HG03095 (cell line): Measurements from ENCODE around the gene RASA3.

Source experiments
- ATAC-seq: cut with Tn5 transposase; IDR thresholded peaks from one replicate; pipeline ENCODE4 v1.9.1; 2021; ENCODE audit warnings: moderate library complexity; ENCODE audit not compliant: unreplicated experiment

Gene RASA3

DNA sequence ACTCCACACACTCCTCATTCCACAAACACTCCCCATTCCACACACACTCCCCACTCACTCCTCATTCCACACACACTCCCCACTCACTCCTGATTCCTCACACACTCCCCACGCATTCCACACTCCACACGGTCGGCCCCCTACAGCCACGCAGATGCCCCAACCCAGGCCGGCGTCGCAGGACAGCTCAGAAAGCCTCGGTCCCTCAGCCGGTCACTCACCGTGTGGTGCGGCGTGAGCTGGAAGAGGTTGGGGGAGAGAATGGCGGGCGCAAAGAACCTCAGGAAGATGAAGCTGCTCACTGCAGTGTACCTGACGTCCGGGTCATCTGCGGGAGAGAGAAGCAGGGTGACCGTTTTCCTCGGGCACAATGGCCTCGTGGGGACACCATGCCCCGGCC, 119.5 kb downstream of the RASA3 start:
- ATAC-seq, result no peak

DNA sequence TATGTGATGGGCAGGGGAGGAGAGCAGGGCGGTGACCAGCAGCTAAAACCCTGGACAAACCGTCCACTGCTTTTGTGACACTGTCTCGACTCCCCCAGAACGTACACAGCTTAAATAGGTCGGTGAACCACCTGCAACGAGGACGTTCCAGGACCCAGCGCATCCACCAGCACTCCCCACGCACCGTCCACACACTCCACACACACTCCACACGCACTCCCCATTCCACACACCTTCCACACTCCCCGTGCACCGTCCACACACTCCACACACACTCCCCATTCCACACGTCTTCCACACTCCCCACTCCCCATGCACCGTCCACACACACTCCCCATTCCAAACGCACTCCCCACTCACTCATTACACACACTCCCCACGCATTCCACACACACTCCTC, 120.3 kb downstream of the RASA3 start:
- ATAC-seq, result no peak

DNA sequence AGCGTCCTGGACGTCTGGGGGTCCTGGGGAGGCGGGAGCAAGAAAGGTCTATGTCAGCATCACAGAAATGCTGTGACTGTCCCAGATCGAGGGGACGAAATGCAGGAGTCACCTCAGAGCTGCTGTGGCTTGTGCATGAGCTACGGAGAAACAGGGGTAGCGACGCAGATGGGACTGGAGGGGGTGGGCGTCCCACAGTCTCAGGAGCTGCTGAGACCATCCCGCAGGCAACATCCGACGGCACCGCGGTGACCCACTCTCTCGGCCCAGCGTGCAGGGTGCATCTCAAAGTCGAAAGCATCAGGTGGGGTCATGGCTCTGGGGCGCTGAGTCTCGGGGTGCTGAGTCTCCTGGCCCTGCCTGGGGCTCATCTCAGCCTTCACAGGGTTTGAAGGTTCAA, 121.2 kb downstream of the RASA3 start:
- ATAC-seq, result no peak

DNA sequence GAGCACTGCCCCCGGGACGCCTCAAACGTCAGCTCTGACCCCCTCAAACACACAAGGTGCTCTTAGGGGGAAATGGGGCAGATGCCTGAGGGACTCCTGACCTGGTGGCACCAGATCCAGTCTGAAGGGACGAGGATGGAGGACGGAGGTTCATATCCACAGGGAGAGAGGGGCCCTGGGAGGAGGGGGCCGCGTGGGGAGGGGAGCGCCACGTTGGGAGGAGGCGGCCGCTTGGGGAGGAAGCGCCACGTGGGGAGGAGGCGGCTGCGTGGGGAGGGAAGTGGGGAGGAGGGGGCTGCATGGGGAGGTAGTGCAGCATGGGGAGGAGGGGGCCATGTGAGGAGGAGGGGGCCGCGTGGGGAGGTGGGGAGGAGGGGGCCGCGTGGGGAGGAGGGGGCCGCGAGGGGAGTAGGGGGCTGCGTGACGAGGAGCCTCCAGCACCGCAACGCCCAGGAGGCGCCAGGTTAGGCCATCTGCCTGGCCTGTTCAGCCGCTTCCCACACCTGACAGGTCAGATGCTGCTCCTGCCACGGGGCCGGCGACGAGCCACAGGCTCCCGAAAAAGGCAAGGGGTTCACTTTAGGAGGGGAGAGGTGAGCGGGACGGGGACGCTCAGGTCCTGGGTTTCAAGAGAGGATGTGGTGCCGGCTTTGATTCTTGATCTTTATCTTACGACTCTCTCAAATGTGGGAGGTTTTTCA, 121.9 kb downstream of the RASA3 start:
- ATAC-seq, result no peak

DNA sequence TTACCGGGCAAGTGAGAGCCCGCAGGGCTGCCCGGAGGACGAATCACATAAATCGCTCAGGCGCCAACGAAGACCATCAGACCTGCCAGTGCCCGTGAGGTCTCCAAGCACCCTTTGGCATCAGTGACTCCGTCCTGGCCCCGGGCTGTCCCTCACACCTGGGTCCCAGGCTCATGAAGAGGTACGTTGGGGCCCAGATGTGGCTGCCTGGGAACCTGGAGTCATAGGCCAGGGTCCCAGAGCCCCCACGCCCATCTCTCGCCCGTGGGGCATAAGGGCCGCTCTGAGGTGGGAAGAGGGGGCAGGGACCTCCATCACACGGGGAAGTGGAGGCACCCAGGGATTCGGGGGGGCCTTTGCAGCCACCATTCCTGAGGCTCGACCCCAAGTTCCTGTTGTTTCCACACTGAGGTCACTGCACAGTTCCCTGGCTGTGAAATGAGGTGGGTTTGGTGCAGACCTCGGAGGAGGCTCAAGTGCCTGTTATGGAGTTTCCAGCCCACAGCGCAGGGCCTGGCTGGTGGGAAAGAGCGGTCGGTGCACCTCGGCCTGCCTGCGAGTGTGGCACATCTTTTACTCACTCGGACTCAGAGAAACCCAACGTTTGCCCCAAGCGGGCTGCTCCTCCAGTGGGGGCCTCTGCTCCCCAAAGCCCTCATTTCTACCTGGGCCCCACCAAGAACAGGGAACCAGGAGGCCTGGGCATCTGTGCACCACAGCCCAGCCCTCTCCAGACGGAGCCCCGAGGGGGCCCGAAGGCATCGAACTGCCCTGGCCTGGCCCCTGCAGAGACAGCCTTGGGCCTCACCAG, 122.6 kb downstream of the RASA3 start:
- no peak for ATAC-seq

DNA sequence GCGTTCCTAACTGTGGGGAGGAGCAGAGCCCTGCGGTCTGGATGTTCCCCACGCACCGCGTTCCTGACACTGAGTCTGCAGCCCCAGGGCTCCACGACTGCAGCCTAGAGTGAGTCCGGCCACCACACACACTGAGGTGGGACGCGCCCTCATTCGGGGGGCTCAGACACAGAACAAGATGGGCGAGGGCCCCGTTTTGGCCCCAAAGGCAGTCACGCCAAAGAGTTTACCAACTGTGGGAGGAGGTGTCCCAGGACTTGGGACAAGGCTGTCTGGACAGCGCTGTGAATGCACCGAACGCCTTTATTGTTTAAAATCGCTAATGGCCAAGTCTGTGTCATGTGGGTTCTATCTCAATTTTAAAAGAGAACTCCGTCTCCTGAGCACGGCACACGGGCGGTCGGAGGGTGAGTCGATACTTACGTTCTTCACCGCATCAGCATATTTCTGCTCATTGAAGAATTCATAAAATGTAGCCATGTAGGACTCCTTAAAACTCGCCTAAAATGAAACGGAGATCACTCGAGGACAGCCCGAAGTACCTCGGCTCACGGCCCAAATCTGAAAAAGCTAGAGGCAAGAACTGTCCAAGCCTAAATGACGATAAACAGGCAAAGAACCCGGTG, 123.3 kb downstream of the RASA3 start:
- ATAC-seq, result no peak

DNA sequence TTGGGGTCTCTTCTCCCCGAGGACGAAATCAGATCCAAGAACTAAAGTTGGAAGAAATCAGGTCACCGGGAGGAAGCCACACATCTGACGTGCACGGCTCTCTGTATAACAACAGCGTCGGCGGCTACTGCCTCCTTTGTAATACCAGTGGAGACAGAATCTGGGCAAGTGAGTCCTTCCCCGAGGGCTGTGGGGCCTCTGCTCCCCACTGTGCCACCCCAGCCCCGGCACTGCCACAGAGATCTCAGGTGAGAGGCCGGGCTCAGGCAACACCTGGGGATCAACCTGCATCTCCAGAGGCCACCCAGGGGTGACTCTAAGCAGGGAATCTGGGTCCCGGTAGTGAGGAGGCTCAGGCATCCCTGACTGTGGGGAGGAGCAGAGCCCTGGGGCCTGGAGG, 124.9 kb downstream of the RASA3 start:
- no peak for ATAC-seq

DNA sequence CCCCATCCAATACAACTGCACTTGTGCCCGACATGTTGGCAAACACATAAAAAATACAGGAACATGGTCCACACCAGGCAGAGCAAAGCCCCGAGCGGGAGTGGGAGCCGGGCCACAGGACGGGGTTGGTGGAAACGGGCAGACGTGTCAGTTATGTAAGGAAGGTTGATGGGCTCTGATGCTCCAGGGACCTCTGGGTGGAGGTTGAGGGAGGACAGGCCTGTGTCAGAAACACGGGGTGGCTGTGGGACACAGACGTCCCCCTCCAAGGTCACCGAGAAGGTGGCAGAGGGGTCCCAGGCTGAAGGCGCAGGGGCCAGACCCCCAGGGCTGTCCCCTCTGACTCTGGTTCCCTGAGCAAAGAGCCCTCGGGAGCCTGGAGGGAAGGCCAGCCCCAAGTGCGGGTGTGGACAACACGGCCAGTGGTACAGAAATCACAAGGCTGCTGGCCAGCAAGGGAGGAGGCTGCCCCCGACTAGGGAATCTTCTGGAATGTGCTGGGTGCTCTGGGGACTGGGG, 127.2 kb downstream of the RASA3 start:
- ATAC-seq, result no peak

DNA sequence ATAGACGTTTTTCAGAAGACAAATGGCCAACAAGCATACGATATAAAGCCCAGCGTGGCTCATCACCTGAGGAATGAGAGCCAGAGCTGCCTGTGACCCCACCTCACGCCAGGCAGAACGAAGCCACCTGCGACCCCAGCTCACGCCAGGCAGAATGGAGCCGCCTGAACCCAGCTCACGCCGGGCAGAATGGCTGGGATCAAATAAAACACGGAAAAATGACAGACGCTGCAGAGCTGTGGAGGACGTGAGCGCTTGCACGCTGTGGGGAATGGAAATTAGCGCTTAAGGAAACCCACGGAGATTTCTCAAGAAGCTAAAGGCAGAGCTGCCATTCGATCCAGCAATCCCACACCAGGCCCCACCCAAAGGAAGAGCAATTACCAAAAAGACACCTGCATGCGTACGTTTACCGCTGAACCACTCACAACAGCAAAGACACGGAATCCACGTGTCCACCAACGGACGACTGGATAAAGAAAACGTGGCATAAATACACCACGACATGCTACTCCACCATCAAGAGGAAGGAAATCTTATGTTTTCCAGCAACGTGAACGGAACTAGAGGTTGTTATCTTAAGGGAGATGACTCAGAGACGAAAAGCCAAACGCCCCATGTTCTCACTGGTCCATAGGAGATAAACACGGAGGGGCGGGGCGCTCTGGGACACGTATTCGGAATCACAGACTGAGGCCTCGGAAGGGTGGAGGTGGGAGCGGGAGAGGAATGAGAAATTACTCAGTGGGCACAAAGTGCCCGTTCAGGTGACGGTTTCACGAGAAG, 127.8 kb downstream of the RASA3 start:
- no peak for ATAC-seq

DNA sequence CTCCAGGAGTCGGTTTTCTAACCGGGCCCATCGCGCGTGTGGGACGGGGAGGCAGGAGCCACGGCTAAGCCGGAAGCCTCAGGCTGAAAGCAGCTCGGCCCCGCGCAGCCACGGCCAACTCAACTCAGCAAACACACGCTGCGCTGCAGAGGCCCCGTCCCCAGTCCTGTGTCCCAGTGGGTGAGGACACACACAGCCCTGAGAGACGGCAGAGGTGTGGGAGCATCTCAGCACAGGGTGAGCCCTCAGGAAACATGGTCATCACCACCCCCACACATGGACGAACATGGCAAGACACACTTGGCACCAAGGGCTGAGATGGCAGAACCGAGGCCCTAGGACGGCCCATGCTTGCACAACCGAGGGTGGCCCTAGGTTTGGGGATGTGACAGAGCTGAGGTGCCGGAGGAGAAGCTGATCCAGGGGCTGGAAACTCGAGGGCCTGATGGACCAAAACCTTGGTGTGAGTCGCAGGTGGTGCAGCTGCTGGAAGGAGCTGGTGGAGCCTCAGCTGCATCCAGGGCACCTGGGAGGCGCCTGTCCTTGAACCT, 129.6 kb downstream of the RASA3 start:
- no peak for ATAC-seq

DNA sequence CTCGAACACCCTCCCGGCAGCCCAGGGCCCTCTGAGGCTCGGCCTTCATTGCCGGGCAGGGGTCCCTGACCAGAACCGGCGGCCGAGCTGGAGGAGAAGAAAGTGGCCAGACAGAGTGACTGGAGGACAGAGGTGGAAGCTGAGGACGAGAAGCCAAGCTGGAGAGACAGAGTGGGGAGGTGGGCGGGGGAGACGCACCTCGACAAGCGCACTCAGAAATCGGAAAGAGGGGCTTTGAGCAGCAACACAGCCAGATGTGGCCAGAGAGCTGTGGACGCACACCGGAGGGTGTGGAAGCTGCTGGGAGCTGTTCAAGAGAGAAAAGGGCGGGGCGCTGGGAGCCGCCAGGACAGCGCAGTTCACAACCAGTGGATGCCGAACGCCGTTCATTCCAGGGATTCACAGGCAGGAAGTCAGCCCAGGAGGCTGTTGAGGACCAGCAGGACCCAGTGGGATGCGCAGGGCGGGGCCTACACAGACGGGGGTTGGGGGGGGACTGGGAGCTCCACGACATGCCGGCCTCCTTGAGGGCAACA, 130.3 kb downstream of the RASA3 start:
- ATAC-seq, result no peak

DNA sequence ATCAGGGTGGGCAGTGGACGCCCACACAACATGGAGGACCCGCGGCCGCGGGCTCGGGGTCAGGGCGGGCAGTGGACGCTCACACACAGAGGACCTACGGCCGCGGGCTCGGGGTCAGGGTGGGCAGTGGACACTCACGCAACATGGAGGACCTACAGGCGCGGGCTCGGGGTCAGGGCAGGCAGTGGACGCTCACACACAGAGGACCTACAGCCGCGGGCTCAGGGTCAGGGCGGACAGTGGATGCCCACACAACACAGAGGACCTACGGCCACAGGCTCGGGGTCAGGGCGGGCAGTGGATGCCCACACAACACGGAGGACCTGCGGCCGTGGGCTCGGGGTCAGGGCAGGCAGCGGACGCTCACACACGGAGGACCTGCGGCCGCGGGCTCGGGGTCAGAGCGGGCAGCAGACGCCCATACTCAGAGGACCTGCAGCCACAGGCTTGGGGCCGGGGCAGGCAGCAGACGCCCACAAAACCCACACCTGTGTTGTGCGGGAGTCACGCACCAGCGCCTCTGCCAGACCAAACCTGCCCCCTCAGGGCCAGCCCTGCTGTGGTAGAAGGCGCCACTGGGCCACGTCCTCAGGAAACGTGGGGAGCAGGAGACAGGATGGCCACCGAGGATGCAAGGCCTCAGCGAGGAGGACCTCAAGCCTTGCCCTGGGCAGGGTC, 131.0 kb downstream of the RASA3 start:
- no peak for ATAC-seq

DNA sequence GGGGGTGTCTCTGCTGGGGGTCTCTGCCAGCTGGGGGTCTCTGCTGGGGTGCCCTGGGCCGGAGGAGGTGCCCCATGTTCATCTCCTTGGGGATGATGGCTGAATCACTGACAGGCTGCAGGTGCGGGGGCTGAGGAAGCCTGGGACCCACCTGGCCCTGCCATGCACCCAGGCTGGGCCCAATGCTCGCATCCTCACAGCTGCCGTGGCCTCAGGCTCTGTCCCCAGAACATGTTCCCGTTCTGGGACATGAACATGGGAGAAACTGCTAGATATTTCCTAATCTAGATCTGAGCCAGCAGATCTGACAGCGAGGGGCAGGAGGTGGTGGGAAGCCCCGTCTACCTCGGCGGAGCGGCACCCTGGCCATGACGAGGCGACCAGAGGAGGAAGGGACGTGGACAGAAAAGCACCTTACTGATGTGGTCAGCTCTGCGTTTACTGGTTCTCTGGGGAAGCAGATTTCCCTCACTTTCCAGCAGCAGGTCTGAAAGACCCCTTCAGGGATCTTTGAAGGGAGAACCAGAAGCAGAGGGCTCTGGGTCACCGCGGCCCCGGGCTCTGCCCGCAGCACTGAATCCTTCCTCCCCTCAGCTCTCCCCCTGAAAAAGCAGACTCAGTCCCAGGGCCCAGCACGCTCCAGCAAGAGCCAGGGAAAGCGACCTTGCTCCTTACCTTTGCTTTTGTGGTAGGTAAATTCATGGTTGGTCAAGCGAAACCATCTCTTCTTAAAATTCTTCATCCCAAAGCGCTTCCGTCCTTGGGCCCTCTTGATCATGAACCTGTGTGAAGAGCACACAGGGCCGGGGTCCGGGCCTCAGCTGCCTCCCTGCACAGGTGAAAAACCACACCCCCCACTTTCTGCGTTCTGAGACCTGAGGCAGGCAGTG, 132.0 kb downstream of the RASA3 start:
- no peak for ATAC-seq

DNA sequence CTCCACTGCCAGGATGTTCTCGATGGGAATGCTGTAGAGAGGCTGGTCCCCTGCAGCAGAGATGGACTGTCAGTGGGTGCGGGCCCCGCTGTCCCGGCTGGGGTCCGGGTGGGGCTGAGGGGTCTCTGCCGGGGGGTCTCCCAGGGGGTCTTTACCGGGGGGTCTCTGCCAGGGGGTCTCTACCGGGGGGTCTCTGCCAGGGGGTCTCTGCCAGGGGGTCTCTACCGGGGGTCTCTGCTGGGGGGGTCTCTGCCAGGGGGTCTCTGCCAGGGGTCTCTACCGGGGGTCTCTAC, 132.9 kb downstream of the RASA3 start:
- ATAC-seq, result no peak

DNA sequence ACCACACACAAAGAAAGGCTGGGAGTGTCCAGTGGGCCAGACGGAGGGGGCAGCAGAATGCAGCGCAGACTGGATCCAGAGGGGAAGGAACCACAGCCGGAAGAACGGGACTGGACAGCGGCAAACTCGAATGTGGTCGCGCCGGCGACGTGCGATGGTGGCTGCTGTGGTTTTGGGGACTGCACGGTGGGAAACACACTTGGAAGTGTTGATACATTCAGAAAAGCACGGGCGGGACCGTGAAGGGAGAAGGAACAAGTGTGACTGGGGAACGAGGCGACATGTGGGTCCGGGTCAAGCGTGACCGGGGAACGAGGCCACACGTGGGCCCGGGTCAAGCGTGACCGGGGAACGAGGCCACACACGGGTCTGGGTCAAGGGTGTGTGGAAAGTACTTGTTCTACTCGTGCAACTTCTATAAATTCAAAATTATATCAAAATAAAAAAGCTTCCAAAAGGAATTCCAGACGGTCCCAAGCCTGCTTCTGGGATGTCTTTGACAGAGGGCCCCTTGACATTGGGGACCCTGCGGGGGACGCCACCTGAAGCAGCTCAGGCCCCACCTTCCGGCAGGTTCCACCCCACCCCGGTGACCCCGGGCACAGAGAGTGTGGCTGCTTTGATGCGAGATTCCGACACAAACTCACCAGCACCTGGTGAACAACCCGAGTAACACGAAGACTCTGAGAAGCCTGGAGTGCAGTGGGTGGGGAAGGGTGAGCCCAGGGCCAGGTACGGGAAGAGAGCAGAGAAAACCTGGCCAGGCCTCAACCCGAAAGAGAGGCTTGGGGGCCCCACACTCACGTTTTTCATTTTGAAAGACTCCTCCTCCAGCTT, 133.4 kb downstream of the RASA3 start:
- no peak for ATAC-seq

DNA sequence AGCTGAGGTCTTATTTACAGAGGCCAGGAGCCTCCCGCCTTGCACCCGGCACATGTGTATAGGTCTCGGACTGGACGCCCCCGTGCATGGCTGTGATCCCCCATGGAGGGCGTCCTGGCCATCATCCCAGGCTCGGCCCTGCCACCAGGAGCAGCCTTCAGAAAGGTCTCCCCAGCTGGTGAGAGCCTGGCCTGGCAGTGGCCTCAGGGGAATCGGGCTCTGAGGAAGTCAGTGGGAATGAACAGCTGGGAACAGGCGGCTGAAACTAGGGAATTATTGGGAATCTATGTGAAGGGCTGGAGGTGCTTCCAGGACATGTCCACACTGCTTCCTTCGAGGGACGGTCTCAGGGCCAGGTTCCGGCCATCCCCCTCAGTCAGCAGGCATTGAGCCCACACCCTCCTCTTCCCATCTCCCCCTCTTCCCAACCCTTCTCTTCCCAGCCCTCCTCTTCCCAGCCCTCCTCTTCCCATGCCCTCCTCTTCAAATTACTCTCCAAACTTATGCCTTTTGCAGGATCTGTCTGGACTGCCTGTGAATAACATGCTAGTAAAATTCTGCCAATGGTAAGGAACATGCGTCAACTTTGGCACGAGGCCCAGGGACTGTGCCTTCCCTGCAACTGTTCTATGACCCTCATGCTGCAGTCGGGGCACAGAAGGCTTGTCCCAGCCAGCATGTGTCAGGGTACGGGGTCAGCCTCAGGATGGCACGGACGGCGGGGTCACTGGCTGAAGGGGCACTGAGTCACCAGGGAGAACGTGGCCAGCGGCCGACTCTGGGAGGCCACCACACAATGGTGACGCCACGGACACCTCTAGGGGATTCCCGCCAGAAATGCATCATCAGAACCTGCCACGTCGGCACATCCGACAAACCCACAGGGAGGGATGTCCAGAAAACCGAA, 134.3 kb downstream of the RASA3 start:
- no peak for ATAC-seq
